HG03064 (cell line): ENCODE results near the gene OSTC.
"Not testable (repeated sequence)": the region's sequence is repeated elsewhere in the genome, so short reads cannot be mapped to it uniquely, and the experiment has no call there.

Experiments
- ATAC-seq: cut with Tn5 transposase; IDR thresholded peaks from one replicate; pipeline ENCODE4 v1.9.1; 2021; ENCODE audit warnings: low read depth; ENCODE audit not compliant: unreplicated experiment

Gene OSTC

GRCh38 chr4:108709722-108710121, 59.3 kb downstream of the OSTC start:
- no peak for ATAC-seq

DNA sequence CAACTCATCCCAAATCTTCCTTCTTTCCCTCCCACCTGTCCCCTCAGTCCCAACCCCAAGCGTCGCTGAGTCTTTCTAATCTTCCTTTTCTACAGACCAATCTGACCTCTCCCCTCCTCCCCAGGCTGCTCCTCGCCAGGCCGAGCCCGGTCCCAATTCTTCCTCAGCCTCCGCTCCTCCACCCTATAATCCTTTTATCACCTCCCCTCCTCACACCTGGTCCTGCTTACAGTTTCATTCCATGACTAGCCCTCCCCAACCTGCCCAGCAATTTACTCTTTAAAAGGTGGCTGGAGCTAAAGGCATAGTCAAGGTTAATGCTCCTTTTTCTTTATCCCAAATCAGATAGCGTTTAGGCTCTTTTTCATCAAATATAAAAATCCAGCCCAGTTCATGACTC, 60.2 kb downstream of the OSTC start:
- not testable (repeated sequence) for ATAC-seq

- ATAC-seq, result no peak
Measured at GRCh38 chr4:108714880-108715279, 64.5 kb downstream of the OSTC start.

DNA sequence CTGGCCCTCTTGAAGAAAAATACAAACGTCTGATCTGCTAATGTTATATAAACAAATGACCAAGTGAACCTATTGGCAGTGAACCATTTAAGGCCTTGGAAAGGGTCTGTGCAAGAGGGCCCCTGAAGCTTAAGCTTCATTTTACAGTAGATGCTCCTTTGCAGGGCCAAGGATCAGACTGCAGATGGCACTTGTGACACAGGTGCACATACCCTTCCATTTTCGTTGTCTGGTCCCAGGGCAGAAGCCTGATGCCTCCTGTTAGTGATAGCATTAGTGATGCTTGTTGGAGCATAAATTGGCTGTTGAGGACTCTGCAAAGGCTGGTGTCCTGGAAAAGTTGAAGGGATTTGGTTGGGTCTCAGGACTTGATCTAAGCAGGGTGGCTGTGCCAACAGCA, 65.9 kb downstream of the OSTC start:
- no peak for ATAC-seq

DNA sequence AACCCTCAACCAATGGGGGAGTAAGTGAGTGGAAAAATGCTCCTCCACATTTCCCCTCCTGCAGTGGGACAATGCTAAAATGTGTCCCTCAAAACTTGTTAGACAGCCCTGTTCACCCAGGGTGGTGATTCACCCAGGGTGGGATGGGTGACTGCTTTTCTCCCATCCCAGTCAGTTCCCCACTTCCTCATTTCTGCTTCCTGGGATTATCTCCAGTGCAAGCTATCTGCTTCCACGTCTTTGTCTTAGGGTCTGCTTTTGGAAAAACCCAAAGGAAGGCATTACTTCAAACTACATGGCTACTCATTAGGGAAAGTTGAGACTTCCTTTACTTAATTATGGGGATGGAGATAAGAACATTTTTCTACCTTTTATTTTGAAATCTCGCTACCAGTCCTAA, 67.0 kb downstream of the OSTC start:
- ATAC-seq, result no peak
